Pons (tissue), 1 donor: ENCODE data around the gene PKD1.

Experiments used
- DNase-seq: peaks from one replicate; pipeline ENCODE4 v3.0.0-alpha.2; 2016; ENCODE audit warnings: low spot score

PKD1 gene

DNA sequence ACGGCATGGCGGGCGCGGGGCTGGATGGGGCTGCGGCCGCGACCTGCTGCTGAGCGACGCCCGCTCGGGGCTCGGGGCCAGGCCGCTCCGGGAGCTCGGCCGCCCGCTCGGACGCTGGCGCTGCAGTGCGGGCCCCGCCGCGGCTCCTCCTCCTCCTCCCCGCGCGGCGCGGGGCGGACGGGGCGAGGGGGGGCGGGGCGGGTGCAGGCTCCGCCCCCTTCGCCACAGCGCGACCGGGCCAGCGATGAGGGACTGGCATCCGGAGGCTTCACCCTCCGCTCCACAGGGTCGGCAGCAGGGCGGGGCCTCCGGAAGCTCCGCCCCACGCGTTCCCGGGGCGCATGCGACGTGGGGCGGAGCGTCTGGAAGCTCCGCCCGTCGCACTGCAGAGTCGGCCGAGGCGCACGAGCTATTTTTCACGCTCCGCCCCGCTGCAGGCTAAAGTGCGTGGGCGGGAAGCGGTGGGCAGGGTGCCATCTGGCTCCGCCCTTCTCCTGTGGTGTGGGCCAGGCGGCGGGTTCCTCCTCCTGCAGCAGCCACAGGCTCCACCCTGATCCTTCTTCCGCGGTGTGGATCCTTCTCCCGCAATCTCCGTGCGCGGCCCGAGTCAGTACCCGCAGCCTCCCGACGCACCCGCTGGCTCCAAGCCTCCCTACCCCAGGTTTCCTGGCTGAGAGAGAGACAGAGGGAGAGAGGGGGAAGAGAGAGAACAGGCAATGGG lies at the start of gene PKD1:
PKD1 (minus strand) TSS at position 129 of the 721 bp plus-strand sequence. CDS start 209 bp downstream, outside the sequence.
- peak; percentile 81 for DNase-seq

DNA sequence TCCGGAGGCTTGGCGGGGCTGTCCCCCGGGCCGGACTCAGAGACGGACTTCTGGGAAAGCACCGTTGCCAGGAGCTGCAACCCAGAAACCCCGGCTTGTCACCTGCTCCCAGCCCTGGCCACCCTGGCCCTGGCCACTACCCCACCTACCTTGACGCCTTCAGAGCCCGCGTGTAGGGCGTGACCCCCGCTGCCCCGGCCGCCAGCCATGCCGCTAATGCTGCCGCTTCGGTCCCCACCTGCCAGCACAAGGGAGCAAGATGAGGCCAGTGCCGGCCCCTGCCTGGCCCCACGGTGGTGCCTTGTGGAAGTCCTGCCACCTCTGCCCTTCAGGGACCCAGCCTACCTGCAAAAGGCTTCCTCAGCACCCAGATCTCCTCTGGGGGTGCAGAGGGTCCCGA lies 49.3 kb upstream of the PKD1 start:
- no peak for DNase-seq

DNA sequence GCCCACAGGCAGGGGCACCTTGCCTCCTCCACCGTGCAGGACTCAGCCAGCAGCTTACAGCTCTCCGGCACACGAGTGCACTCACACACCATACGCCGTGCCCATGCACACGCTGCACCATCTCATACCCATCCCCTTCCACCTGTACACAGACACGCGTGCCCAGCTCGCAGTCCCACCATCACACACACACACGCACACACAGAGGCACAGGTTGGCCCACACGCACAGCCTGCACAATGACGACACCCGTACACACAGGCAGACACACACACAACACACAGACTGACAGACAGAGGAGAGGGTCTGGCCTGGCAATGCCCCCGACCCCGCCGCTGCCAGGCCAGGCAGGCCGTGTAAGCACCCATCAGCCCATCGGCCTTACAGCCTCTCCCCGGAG lies 48.6 kb upstream of the PKD1 start:
- DNase-seq = no peak

DNA sequence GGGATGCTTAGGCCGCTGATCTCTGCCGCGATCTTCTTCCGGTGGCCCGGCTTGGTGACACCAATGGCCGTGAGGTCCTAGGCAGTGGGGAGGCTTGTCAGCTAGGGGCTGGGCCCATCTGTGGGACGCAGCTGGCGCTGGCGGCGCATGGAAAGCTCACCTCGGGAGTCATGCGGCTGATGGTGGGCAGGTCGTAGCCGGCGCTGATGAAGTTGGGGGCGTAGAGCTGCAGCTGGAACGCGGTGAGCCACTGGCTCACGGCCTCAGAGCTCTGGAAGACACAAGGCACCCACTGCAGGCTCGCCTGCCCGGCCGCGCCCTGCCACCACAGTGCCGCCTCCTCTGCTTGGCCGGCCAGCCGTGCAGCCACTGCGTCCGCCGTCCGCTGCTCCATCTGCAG lies 48.0 kb upstream of the PKD1 start:
- DNase-seq = no peak

DNA sequence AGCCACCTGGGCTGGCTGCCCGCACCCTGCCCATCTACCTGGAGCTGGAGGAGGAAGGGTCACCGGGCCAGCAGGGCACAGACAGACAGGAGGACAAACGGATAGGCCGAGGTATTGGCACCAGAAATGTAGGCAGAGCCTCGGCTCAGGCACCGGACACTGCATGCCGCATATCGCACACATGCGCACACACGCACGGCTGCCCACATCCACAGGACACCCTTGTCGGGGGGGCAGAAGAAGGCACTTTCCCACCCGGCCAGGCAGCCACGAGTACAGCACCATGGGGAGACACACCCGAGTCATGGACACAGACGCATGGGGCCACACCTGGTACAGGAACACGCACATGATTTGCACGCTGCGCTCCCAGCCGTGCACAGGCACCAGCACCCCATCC lies 46.3 kb upstream of the PKD1 start:
- no peak for DNase-seq

DNA sequence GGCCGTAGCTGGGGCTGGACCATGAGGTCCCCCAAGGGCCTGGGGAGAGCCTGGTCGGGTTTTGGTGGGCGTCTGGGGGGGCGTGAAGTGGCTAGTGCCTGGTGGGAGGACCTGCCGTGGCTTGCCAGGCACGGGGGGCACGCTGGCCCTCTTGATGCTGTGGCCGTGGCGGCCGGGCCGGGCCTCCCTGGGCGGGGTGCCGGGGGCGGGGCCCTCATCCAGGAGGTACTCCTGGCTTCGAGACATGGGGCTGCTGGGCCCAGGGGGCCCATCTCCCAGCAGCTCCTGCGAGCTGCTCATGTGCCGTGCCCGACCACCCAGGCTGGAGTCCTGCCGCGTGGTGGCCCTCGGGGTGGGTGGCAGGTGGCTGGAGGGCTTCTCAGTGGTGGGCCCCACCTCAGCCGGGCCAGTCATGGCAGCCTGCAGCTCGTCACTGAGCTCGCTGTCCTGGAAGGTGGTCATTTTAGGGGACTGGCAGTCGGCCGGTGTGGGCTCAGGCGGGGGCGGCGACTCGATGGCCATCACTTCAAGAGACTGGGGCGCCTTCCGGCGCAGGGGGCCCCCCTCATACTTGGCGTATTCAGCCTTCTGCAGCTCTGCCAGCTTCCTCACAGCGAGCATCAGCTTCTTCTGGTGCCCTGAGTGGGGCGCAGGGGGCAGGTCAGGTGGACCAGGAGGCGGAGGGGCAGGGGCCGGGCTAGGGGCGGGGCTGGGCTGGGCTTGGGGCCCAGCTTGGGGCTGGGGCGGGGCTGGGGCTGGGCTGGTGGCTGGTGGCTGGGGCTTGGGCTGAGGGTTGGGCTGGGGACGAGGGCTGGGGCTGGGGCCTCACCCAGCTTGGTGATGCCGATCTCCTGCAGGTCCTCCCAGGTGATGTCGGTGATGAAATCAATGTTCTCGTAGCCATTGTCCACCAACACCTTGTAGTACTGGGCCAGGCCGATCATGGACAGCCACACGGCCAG lies 45.5 kb upstream of the PKD1 start:
- DNase-seq = no peak

DNA sequence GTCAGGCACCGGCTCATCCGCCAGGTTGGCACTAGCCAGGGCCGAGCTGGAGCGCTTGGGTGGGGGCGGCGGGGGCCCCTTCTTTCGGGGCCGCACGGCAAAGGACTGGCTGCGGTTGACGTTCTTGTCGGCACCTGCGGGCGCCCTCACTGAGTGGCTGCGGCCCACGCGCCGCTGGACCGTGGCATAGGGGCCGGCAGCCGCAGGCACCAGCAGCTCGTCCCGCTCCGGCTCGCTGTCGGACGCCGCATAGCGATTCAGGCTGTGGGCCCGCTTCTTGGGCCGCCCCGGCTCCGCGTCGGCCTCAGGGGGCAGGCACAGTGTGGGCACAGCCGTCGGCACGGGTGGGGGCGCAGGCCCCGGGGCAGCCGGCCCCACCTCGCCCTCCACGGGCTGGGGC lies 44.8 kb upstream of the PKD1 start:
- no peak for DNase-seq

DNA sequence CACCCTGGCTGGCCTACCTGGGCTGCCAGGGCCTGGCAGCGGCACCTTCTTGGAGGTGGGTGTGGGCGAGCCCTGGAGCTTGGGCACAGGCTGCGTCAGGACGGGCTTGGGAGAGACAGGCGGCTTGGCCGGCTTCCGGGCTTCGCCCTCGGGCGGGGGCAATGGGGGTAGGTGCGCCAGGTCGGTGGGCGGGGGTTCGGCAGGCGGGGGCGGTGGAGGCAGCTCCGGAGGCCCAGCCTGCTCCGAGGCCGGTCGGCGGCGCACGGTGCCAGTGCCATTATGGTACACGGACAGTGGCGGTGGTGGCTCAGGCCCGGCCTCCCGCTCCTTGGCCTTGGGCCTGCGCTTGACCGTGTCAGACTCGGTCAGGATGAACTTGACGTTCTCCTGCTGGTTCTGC lies 43.9 kb upstream of the PKD1 start:
- no peak for DNase-seq

DNA sequence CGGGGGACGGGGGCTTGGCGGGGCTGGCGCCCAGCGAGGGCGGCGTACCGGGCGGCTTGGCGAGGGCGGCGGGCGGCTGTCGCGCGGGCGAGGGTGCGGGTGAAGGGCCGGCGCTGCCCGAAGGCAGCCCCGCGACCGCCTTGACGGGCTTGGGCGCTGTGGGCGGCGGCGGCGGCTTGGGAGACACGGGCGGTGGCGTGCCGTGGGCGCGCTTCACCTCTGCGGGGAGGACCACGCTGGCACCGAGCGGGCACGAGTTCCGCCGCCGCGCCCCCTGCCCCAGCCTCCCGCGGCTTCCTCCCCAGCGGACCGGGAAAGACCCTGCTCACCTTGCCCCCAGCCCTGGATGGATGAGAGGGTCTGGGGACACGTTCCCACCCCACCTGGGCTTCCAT lies 43.4 kb upstream of the PKD1 start:
- DNase-seq = no peak

DNA sequence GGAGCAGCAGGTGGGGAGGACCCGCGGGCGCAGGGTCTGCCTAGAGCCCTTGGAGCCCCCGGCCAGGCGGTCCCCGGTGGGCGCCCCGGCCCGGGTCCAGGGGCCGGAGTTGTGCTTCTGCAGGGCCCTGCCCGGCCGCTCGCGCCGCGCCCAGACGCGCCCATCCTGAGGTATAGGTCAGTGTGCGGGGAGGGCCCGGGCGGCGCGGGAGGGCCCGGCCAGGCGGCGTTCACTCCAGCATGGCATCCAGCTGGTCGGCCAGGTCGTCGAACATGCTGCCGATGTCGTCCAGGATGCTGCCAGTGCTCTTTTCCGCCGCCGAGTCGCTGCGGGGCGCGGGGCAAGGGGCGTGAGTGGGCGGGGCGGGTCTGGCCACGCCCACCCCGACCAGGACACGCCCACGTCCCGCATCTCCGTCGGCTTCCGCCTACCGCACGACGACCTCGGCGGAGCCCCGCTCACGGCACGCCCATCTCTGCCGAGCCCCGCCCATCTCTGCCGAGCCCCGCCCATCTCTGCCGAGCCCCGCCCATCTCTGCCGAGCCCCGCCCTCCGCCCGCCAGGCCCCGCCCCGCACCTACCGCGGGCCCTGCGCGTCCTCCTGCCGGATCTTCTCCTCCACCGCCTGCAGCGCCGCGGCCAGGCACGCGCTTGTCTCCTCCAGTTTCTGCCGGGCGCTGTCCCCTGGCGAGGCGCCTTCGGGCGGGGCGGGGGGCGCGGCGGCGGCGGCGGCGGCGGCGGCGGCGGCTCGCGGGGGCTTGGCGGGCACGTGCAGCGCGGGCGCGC lies 42.8 kb upstream of the PKD1 start:
- DNase-seq = no peak

DNA sequence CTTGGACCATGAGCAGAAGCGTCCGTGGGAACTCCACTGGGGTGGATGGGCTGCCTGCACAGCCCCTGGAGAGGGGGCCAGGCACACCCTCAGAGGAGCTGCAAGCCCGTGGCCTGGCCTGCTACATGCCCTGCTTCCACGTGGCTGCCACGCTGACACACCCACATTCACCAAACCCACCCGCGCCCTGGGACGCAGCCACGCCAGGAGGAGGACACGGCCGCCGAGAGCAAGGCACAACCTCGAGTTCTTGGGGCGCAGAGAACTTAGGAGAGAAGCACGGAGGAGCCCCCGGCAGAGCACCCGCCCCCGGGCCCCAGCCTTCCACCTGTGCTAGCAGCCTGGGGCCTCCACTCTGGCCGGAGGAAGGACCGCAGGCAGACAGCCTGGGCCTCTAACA lies 41.9 kb upstream of the PKD1 start:
- no peak for DNase-seq

DNA sequence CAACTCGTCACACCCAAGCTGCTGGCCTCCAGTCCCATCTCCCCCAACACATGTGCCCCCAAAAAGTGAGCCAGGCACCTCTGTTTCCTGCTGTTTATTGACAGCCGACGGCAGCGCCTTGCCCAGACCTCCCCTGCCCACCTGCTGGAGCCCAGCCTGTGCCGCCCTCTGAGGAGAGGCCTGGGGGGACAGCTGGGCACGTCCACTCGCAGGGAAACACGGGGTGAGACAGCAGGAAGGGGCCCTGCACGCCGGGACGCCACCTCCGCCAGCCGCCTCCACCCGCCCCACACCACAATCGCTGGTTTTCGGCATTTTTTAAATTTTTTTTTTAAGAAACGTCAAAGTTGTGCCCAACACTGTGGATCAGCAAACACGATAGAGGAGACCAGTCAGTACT lies 41.4 kb upstream of the PKD1 start:
- DNase-seq = no peak

DNA sequence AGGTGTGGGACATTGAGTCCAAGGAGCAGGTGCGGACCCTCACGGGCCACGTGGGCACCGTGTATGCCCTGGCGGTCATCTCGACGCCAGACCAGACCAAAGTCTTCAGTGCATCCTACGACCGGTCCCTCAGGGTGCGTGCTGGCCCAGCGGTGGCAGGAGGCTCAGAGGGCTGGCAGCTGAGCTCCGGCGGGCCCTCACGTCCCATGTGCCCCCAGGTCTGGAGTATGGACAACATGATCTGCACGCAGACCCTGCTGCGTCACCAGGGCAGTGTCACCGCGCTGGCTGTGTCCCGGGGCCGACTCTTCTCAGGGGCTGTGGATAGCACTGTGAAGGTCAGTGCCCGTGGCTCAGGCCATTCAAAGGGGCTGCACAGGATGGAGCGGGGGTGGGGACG lies 40.3 kb upstream of the PKD1 start:
- no peak for DNase-seq

DNA sequence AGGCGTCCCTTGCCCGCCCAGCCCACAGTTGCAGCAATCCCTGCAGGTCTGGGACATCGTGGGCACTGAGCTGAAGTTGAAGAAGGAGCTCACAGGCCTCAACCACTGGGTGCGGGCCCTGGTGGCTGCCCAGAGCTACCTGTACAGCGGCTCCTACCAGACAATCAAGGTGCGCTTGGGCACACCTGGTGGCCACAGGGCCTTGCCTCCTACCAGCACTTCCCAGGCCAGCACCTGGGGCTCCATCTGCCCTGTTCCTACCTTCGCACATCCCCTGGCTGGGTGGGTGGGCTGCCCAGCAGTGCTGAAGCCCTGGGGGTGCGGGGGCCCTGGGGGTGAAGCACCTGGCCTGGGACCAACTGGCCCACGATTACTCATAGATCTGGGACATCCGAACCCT lies 39.8 kb upstream of the PKD1 start:
- no peak for DNase-seq

DNA sequence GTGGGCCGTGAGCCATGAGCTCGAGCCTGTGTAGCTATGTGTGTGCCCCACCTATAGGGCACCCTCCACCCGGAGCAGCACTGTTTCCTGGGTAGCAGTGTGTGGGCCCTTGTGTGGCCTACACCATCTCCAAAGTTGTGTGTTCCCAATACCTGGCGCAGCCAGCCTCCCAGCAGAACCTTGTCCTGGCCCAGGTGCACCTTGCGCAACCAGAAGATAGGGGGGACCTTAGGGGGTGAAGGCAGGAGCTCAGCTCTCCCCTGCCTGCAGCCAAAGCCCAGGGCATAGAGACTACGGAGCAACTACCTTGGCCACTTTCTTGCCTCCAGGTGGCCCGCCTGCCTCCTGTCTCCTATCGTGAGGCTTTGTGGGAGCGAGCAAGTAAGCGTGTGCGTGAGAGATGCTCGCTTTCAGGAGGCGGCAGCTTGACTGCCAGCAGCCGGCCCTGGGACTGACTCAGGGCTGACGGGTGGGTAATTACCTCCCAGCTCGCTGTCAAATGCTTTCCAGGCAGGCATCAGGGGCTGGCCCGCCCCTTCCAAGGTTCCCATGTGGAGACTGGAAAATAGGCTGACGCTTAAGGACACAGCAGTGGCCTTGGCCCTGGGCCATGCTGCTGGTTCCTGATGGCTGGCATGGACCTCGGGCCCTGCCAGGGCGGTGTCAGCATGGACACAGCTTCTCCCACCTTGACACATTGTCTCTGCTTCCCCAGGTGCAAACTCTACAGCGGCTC lies 38.9 kb upstream of the PKD1 start:
- DNase-seq = no peak

DNA sequence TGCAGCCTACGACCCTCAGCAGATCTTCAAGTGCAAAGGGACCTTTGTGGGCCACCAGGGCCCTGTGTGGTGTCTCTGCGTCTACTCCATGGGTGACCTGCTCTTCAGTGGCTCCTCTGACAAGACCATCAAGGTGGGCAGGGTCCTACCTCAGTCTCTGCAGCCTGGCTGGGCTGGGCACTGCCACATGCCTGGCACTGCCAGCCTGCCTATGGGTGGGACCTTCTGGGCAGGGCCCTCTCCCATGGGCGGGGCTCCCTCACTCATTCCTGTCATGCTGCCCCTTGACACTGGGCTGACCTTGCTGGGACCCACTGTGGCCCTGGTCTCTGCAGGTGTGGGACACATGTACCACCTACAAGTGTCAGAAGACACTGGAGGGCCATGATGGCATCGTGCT lies 38.2 kb upstream of the PKD1 start:
- no peak for DNase-seq

DNA sequence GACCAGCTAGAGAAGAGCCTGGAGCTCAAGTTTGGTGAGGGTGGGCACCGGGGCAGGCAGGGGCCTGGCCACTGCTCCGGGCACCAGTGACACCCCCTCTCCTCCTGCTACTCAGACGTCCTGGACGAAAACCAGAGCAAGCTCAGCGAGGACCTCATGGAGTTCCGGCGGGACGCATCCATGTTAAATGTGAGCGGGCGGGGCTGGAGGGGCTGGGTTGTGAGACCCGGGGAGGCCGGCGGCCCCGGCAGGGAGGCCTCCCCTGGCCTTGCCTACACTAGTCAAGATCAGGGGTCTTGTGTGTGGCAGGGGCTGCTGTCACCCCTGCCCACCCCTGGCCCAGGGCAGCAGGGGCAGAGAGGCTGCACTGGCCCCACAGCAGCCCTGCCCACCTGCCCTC lies 37.7 kb upstream of the PKD1 start:
- DNase-seq = no peak

DNA sequence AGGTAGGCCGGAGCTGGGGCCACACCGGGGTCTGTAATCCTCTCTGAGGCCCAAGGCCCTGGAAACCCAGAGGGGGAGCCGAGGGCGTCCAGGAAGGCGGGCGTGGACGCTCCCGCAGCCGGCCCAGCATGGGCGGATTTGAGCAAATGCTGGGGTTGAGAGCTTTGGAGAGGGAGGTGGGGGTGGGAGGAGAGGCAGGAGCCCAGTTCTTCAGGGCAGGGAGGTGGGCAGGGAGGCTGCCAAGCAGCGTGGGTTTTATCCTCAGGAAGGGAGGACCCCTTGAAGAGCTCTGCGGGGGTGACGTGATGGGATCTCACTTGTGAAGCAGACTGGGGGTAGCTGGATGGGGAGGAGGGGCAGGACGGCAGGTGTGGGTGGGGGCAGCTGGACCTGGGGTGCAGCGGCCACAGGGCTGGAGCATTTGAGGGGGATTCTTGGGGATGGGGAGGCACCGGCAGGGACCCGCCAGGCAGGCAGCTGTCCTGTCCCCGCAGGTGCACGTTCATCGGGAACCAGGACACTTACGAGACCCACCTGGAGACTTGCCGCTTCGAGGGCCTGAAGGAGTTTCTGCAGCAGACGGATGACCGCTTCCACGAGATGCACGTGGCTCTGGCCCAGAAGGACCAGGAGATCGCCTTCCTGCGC lies 37.1 kb upstream of the PKD1 start:
- DNase-seq = no peak

DNA sequence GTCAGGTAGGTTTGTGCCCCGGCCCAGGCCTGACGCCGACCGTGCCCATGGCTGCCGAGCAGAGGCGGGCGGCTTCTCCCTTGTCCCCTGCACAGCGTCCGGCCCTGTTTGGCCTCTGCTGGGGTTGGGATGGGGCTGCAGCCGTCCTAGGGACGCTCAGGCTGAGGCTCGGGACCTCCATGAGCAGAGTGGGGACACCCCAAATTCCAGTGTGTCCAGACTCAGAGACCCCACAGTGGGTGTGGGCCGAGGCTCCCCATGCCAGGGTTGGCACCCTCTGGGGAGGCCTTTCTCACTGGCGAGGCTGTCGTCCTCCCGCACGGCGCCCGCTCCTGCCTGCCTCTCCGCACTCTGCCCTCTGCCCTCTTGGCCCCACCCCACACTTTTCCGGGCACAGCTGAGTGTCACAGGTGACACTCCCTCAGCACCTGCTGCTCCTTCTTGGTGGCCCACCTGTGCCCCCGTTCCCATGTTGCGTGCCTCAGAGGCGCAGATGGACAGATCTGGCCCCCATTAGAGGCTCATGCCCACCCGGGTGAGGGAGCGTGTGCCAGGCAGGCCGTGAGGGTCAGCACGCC lies 36.0 kb upstream of the PKD1 start:
- no peak for DNase-seq

DNA sequence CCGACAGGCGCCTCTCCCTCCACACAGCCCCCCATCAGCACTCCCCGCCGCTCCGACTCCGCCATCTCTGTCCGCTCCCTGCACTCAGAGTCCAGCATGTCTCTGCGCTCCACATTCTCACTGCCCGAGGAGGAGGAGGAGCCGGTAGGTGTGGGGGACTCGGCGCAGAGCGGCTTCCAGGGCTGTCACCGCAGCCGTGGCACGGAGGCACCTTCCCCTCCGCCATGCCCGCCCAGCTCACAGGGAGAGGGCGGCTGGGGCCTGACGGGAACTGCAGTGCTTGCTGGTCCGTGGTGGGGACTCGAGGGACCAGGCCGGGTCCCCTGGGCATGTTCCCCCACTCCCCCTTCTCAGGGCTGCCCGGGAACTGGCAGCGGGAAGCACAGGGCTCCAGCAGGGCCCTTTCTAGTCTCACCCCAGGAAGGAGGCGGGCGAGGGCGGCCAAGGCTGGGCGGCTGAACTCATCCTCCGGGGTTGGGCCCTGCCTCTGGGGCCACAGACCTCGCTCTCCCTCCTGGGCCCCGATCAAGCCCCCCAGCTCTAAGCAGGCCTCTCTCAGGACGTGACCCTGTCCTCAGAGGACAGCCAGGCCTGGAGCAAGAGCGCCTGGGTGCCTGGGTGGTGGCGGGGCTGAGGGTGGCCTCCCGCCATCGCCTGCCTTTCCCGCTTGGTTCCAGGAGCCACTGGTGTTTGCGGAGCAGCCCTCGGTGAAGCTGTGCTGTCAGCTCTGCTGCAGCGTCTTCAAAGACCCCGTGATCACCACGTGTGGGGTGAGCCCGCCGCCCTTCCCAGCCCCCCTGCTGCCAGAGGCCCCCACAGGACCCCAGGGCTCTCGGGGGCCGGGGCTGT lies 35.1 kb upstream of the PKD1 start:
- DNase-seq = no peak
